Smooth muscle cell of the brain vasculature (primary cell): ENCODE data around the gene MUCL3.
"Not testable (repeated sequence)": the region's sequence is repeated elsewhere in the genome, so short reads cannot be mapped to it uniquely, and the experiment has no call there.

Experiments
- DNase-seq: peaks from one replicate; pipeline ENCODE4 v3.0.0-alpha.2; 2012; ENCODE audit warnings: low read depth, low spot score

Gene MUCL3

GRCh38 chr6:30942338-30943060 lies 1.7 kb downstream of the MUCL3 start:
- no peak for DNase-seq

GRCh38 chr6:30944051-30944450 lies 3.3 kb downstream of the MUCL3 start:
- DNase-seq: no peak

- no peak for DNase-seq
Measured at GRCh38 chr6:30945281-30945680, 4.5 kb downstream of the MUCL3 start.

GRCh38 chr6:30947231-30947630 lies 6.5 kb downstream of the MUCL3 start:
- DNase-seq: no peak

- DNase-seq: no peak
Measured at GRCh38 chr6:30948811-30949210, 8.0 kb downstream of the MUCL3 start.

GRCh38 chr6:30951907-30952469 lies 11.2 kb downstream of the MUCL3 start:
- no peak for DNase-seq

- DNase-seq: no peak
Measured at GRCh38 chr6:30954631-30955366, 14.0 kb downstream of the MUCL3 start.

GRCh38 chr6:30955367-30956042 lies 14.7 kb downstream of the MUCL3 start:
- no peak for DNase-seq

- no peak for DNase-seq
Measured at GRCh38 chr6:30957716-30958115, 16.9 kb downstream of the MUCL3 start.

GRCh38 chr6:30960907-30961673 lies 20.3 kb downstream of the MUCL3 start:
- DNase-seq: no peak

- no peak for DNase-seq
Measured at GRCh38 chr6:30962716-30963115, 21.9 kb downstream of the MUCL3 start.

- no peak for DNase-seq
Measured at GRCh38 chr6:30963641-30964040, 22.9 kb downstream of the MUCL3 start.

GRCh38 chr6:30964075-30964474 lies 23.3 kb downstream of the MUCL3 start:
- no peak for DNase-seq

- no peak for DNase-seq
Measured at GRCh38 chr6:30965140-30965601, 24.4 kb downstream of the MUCL3 start.

GRCh38 chr6:30966154-30966553 lies 25.4 kb downstream of the MUCL3 start:
- DNase-seq: no peak

GRCh38 chr6:30969171-30969570 lies 28.4 kb downstream of the MUCL3 start:
- DNase-seq: not testable (repeated sequence)

GRCh38 chr6:30970946-30971345 lies 30.2 kb downstream of the MUCL3 start:
- no peak for DNase-seq

GRCh38 chr6:30972816-30973215 lies 32.0 kb downstream of the MUCL3 start:
- no peak for DNase-seq

- DNase-seq: no peak
Measured at GRCh38 chr6:30974490-30975252, 33.9 kb downstream of the MUCL3 start.

- no peak for DNase-seq
Measured at GRCh38 chr6:30979141-30979540, 38.4 kb downstream of the MUCL3 start.

- DNase-seq: no peak
Measured at GRCh38 chr6:30979690-30980089, 38.9 kb downstream of the MUCL3 start.
